PC-3 (cell line): Measurements from ENCODE around the gene ABCB4. TPM values are rescaled to one million over a fixed set of nuclear protein-coding genes. Genes with fewer than 3 reads are reported as not detected.

Experiments used
- ATAC-seq: fragments of 200-7000 bp; cut with Tn5 transposase; 2 replicates; pipeline ENCODE4 v1.9.1; 2020; ENCODE audit warnings: mild to moderate bottlenecking, moderate library complexity
- BruUV-seq: library from RNA; stranded (reverse); fragments of 400-500 nt; replicated peaks from 2 replicates; lab custom pipeline; 2021; lab: Mats Ljungman, UMichigan
- CTCF ChIA-PET: fragments of 300-600 bp; sonication (Branson Sonifier 250); formaldehyde crosslinking; loops from one replicate; lab custom pipeline; 2022; ENCODE audit warnings: antibody characterized with exemption; lab: Charles Lee
- POLR2A ChIA-PET: fragments of 300-600 bp; sonication (Branson Sonifier 250); formaldehyde crosslinking; loops from one replicate; lab custom pipeline; 2022; ENCODE audit warnings: antibody characterized with exemption; ENCODE audit not compliant: unreplicated experiment; lab: Charles Lee
- DNase-seq: peaks from one replicate; pipeline ENCODE4 v3.0.0-alpha.2; 2015
- H2AFZ ChIP-seq: fragments of 300-600 bp; sonication (generic); 2 replicates; pipeline ENCODE4 v1.6.0; 2016; ENCODE audit warnings: antibody characterized with exemption, low read length
- H3F3A ChIP-seq: fragments of 300-600 bp; sonication (generic); one replicate; pipeline ENCODE4 v1.6.0; 2017; ENCODE audit warnings: antibody characterized with exemption, low read length, control low read depth, mild to moderate bottlenecking; ENCODE audit not compliant: unreplicated experiment
- H3K27ac ChIP-seq: fragments of 300-600 bp; sonication (generic); 2 replicates; pipeline ENCODE4 v1.5.1; 2016; ENCODE audit warnings: mild to moderate bottlenecking, low read length
- H3K27me3 ChIP-seq: fragments of 300-600 bp; sonication (generic); 2 replicates; pipeline ENCODE4 v1.6.1; 2016; ENCODE audit warnings: low read length, mixed read lengths
- H3K36me3 ChIP-seq: fragments of 300-600 bp; sonication (generic); 2 replicates; pipeline ENCODE4 v1.6.1; 2016; ENCODE audit warnings: low read depth, mixed run types, low read length, mixed read lengths
- H3K4me1 ChIP-seq: fragments of 300-600 bp; sonication (generic); 2 replicates; pipeline ENCODE4 v1.5.1; 2016; ENCODE audit warnings: low read length; ENCODE audit not compliant: insufficient read depth
- H3K4me2 ChIP-seq: fragments of 300-600 bp; sonication (generic); 2 replicates; pipeline ENCODE4 v1.6.0; 2016; ENCODE audit warnings: low read length
- H3K4me3 ChIP-seq: fragments of 300-600 bp; sonication (generic); 2 replicates; pipeline ENCODE4 v1.5.1; 2016; ENCODE audit warnings: mild to moderate bottlenecking, low read length, mixed read lengths
- H3K79me2 ChIP-seq: fragments of 300-600 bp; sonication (generic); 2 replicates; pipeline ENCODE4 v1.6.1; 2017; ENCODE audit warnings: low read length, mixed read lengths
- H3K9ac ChIP-seq: fragments of 300-600 bp; sonication (generic); 2 replicates; pipeline ENCODE4 v1.6.0; 2016; ENCODE audit warnings: mild to moderate bottlenecking, low read length
- H3K9me2 ChIP-seq: fragments of 300-600 bp; sonication (generic); replicated peaks from 2 replicates; pipeline ENCODE4 v1.6.1; 2016; ENCODE audit warnings: mixed run types, low read length, mixed read lengths
- H3K9me3 ChIP-seq: fragments of 300-600 bp; sonication (generic); 2 replicates; pipeline ENCODE4 v1.6.1; 2016; ENCODE audit warnings: low read length, mixed read lengths
- H4K20me1 ChIP-seq: fragments of 300-600 bp; sonication (generic); 2 replicates; pipeline ENCODE4 v1.6.1; 2016; ENCODE audit warnings: low read length, mixed read lengths
- EZH2 ChIP-seq: fragments of 300-600 bp; sonication (generic); IDR thresholded peaks from one replicate; pipeline ENCODE4 v1.6.1; 2017; ENCODE audit warnings: antibody characterized with exemption, mild to moderate bottlenecking, low read length; ENCODE audit not compliant: unreplicated experiment
- EZH2phosphoT487 ChIP-seq: fragments of 300-600 bp; sonication (generic); IDR thresholded peaks from 2 replicates; pipeline ENCODE4 v1.6.1; 2018; ENCODE audit warnings: mild to moderate bottlenecking, antibody characterized with exemption, low read length, borderline replicate concordance
- intact Hi-C: fragments of 100-400 bp; cut with micrococcal nuclease; formaldehyde crosslinking; loops from 2 replicates; pipeline ENCODE4 v1.9.0; 2023
- total RNA-seq: library from RNA; depleted of rRNA; stranded (reverse); fragments of >200 nt; gene quantifications from 2 replicates; pipeline ENCODE4 v1.2.3, GENCODE V29; 2014
- TF ChIP-seq, protein P1 (sequence below): fragments of 300-600 bp; sonication (generic); conservative IDR thresholded peaks from 2 replicates; pipeline ENCODE4 v1.5.1; 2017; ENCODE audit warnings: antibody characterized with exemption, low read depth, mild to moderate bottlenecking, low read length

Gene ABCB4
- total RNA-seq, 1 experiment from 2014 or later = not detected

DNA sequence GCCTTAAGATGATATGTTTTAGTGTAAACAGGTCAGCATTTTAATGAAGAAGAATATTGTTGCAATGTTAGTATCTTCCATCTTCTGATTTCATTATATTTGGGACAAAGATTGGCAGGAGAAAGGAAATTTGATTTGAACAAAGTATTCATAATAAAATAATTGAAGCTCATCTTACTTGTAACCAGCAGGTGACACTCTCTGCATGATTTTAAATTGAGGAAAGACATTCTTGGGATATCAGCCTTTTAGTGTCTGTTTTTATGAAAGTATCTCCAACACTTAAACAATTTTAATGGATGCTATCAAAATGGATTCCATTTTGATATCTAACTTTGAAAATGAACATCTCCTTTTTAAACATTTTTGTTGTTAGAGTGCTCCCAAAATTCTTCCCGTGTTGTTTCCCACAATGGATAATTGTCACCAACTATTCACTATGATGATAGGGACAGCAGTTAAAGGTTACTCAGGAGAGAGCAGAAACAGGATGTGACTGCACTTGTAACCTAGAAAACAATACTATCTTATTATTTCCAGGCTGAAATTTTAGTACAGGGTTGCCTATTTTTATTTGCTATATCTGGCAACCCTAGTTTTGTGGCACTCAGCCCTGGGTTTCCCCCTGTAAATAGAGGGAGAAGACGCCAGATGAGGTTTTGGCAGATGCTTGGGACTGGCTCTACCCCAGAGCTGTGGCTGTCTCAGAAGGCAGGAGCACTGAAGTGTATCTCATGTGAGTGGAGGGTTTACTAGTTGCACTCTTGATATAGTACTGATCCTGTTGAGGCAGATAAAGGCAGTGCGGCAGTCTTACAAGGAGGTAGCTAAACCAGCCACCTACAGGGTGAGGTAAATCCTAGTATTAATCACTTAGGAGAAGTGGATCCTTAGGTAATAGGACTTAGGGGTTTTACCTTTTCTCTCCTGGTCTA is 31.0 kb upstream of the ABCB4 start:
- no TSS peak for BruUV-seq
- intact Hi-C loops = loop anchor here (1.0 to 10.0 kb wide), 7 partner anchors 58 to 658 kb away; no protein-coding TSS in a partner anchor

DNA sequence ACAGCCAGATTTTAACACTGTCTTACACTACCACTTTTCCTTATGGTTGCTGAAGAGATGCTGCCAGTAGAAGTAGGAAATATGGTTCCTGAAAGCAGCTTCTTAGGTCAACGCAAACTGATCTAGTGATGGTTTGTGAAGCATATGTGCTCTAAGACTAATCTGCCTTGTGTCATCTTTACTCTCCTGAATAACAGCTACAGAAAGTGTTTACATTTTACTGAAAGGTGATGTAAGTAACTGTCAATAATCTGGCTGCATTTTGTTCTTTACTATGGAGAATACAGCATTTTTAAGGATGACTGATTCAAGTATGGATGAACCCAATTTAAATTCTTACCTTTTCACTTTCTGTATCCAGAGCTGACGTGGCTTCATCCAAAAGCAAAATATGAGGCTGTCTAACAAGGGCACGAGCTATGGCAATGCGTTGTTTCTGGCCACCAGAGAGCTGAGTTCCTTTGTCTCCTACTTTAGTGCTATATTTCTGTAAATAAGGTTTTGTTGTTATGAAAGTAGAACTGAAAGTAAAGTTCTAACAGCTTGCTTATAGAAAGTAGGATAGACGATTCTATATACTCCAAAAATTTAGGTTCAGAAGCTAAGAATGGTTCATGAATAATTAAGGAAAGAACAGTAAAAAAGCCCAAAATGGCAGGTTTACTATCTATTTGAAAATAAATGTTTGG is 30.2 kb upstream of the ABCB4 start:
- no peaks in the 10 kb centered on the region for H3F3A ChIP-seq
- ATAC-seq = no peak; the same call in 1 of the 2 replicates
- no peaks in the 10 kb centered on the region; the same call in 1 of the 2 replicates for H3K27me3 ChIP-seq
- TF ChIP-seq EZH2 = no peak
- TF ChIP-seq, protein P1, sequence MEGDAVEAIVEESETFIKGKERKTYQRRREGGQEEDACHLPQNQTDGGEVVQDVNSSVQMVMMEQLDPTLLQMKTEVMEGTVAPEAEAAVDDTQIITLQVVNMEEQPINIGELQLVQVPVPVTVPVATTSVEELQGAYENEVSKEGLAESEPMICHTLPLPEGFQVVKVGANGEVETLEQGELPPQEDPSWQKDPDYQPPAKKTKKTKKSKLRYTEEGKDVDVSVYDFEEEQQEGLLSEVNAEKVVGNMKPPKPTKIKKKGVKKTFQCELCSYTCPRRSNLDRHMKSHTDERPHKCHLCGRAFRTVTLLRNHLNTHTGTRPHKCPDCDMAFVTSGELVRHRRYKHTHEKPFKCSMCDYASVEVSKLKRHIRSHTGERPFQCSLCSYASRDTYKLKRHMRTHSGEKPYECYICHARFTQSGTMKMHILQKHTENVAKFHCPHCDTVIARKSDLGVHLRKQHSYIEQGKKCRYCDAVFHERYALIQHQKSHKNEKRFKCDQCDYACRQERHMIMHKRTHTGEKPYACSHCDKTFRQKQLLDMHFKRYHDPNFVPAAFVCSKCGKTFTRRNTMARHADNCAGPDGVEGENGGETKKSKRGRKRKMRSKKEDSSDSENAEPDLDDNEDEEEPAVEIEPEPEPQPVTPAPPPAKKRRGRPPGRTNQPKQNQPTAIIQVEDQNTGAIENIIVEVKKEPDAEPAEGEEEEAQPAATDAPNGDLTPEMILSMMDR = no peak
- TF ChIP-seq EZH2phosphoT487 = no peak
- no peaks in the 10 kb centered on the region for H3K9me3 ChIP-seq
- H3K4me3 ChIP-seq = no peak overlapping the region
- no peaks in the 10 kb centered on the region for H4K20me1 ChIP-seq
- ChIA-PET CTCF (interaction anchor here (0.6 to 0.7 kb wide), 4 partner anchors 10 to 271 kb away, joined by 3 to 4 read pairs (median 4); no protein-coding TSS in a partner anchor), POLR2A (no interaction called here)
- no peak for DNase-seq
- no peak overlapping the region for H2AFZ ChIP-seq
- BruUV-seq = TSS peak; percentile 44
- intact Hi-C loops = loop anchor here (1.0 to 10.0 kb wide), 6 partner anchors 59 to 659 kb away; no protein-coding TSS in a partner anchor
- H3K4me1 ChIP-seq = 0 out of 2 replicates have a peak, but pooled peaks cover 8% of the 10 kb centered on the region
- H3K9ac ChIP-seq = no peak overlapping the region
- no peaks in the 10 kb centered on the region for H3K36me3 ChIP-seq
- no peaks in the 10 kb centered on the region for H3K9me2 ChIP-seq
- no peak overlapping the region for H3K27ac ChIP-seq
- no peak overlapping the region for H3K4me2 ChIP-seq
- H3K79me2 ChIP-seq = no peaks in the 10 kb centered on the region

More for the DNA sequence above, 31.0 kb upstream of the ABCB4 start:
- POLR2A ChIA-PET = no interaction called here
- Histone ChIP-seq H3K9me3 (no peaks in the 10 kb centered on the region), H3K27ac (no peak overlapping the region), H3K79me2 (no peaks in the 10 kb centered on the region), H3K4me1 (0 out of 2 replicates have a peak, but pooled peaks cover 8% of the 10 kb centered on the region), H4K20me1 (no peaks in the 10 kb centered on the region), H3K27me3 (no peaks in the 10 kb centered on the region), H3F3A (no peaks in the 10 kb centered on the region), H3K4me2 (no peak overlapping the region), H3K4me3 (no peak overlapping the region), H3K9ac (no peak overlapping the region), H2AFZ (no peak overlapping the region), H3K36me3 (no peaks in the 10 kb centered on the region), H3K9me2 (no peaks in the 10 kb centered on the region)
- no peak for TF ChIP-seq EZH2phosphoT487
- TF ChIP-seq, protein P1 = peak; percentile 60
- CTCF ChIA-PET = interaction anchor here (0.6 to 0.7 kb wide), 4 partner anchors 11 to 270 kb away, joined by 3 to 4 read pairs (median 4); no protein-coding TSS in a partner anchor
- DNase-seq (peak; percentile 16), ATAC-seq (no peak; the same call in 1 of the 2 replicates)
